CD4-positive, alpha-beta T cell treated with Interleukin-17A for 1 hour (primary cell): ENCODE data around the gene ABCA10.
"Not testable (repeated sequence)": the region's sequence is repeated elsewhere in the genome, so short reads cannot be mapped to it uniquely, and the experiment has no call there.

Source experiments
- DNase-seq: peaks from one replicate; pipeline ENCODE4 v3.0.0-alpha.2; 2020

ABCA10 gene

GRCh38 chr17:69223809-69224208, 4.8 kb downstream of the ABCA10 start:
- DNase-seq = no peak

GRCh38 chr17:69222707-69223258, 5.8 kb downstream of the ABCA10 start:
- DNase-seq = no peak

- no peak for DNase-seq
Measured at GRCh38 chr17:69220098-69220497, 8.5 kb downstream of the ABCA10 start.

- no peak for DNase-seq
Measured at GRCh38 chr17:69218986-69219385, 9.6 kb downstream of the ABCA10 start.

- no peak for DNase-seq
Measured at GRCh38 chr17:69213059-69213813, 15.4 kb downstream of the ABCA10 start.

- no peak for DNase-seq
Measured at GRCh38 chr17:69208640-69209039, 20.0 kb downstream of the ABCA10 start.

- no peak for DNase-seq
Measured at GRCh38 chr17:69207151-69207550, 21.5 kb downstream of the ABCA10 start.

GRCh38 chr17:69198238-69198637, 30.4 kb downstream of the ABCA10 start:
- DNase-seq = no peak

GRCh38 chr17:69196105-69196653, 32.4 kb downstream of the ABCA10 start:
- DNase-seq = not testable (repeated sequence)

- no peak for DNase-seq
Measured at GRCh38 chr17:69192754-69193153, 35.9 kb downstream of the ABCA10 start.

- no peak for DNase-seq
Measured at GRCh38 chr17:69188796-69189195, 39.8 kb downstream of the ABCA10 start.

GRCh38 chr17:69188064-69188463, 40.6 kb downstream of the ABCA10 start:
- no peak for DNase-seq

- DNase-seq = no peak
Measured at GRCh38 chr17:69187294-69187693, 41.3 kb downstream of the ABCA10 start.

- DNase-seq = no peak
Measured at GRCh38 chr17:69179227-69179952, 49.2 kb downstream of the ABCA10 start.

- DNase-seq = no peak
Measured at GRCh38 chr17:69176457-69176795, 52.2 kb downstream of the ABCA10 start.

GRCh38 chr17:69175625-69176456, 52.8 kb downstream of the ABCA10 start:
- DNase-seq = no peak

GRCh38 chr17:69175262-69175624, 53.4 kb downstream of the ABCA10 start:
- DNase-seq = no peak

- no peak for DNase-seq
Measured at GRCh38 chr17:69173118-69173517, 55.5 kb downstream of the ABCA10 start.

- DNase-seq = no peak
Measured at GRCh38 chr17:69170377-69170776, 58.2 kb downstream of the ABCA10 start.

- DNase-seq = not testable (repeated sequence)
Measured at GRCh38 chr17:69168642-69169041, 60.0 kb downstream of the ABCA10 start.

GRCh38 chr17:69166957-69167356, 61.7 kb downstream of the ABCA10 start:
- no peak for DNase-seq

GRCh38 chr17:69164206-69164605, 64.4 kb downstream of the ABCA10 start:
- DNase-seq = no peak

- DNase-seq = no peak
Measured at GRCh38 chr17:69159418-69159817, 69.2 kb downstream of the ABCA10 start.
